Progenitor cell of endocrine pancreas (in vitro differentiated cells): ENCODE data around the gene DLEC1. TPM values are rescaled to one million over a fixed set of nuclear protein-coding genes. Genes with fewer than 3 reads are reported as not detected.

Experiments
- DNase-seq: peaks from one replicate; pipeline ENCODE4 v3.0.0; 2021; ENCODE audit warnings: low spot score; ENCODE audit not compliant: unreplicated experiment
- H3K27ac Mint-ChIP-seq: 2 replicates; pipeline ENCODE4 v1.8.0; 2021; ENCODE audit warnings: mild to moderate bottlenecking, moderate library complexity, mixed read lengths
- H3K27me3 Mint-ChIP-seq: 2 replicates; pipeline ENCODE4 v1.8.0; 2021; ENCODE audit warnings: mixed read lengths
- H3K36me3 Mint-ChIP-seq: 2 replicates; pipeline ENCODE4 v1.8.0; 2022; ENCODE audit warnings: mixed read lengths; ENCODE audit not compliant: insufficient read depth
- H3K4me1 Mint-ChIP-seq: 2 replicates; pipeline ENCODE4 v1.8.0; 2021; ENCODE audit warnings: low read depth, mixed read lengths
- H3K4me3 Mint-ChIP-seq: 2 replicates; pipeline ENCODE4 v1.8.0; 2021; ENCODE audit warnings: low read depth, mild to moderate bottlenecking, moderate library complexity, mixed read lengths
- H3K9me3 Mint-ChIP-seq: 2 replicates; pipeline ENCODE4 v1.8.0; 2021; ENCODE audit warnings: low read depth, mixed read lengths
- CTCF ChIP-seq: fragments of 200-600 bp; sonication (generic); IDR thresholded peaks from one replicate; pipeline ENCODE4 v1.5.0; 2021; ENCODE audit warnings: antibody characterized with exemption, mild to moderate bottlenecking; ENCODE audit not compliant: unreplicated experiment
- total RNA-seq: library from RNA; stranded (reverse); gene quantifications from 2 replicates; pipeline ENCODE4 v1.2.1, GENCODE V29; 2021

The DLEC1 gene
- total RNA-seq, 1 donor from 2014 or later: 1.3 TPM

GRCh38 chr3:38011111-38011510 lies 27.9 kb upstream of the DLEC1 start:
- peaks cover 3% of the 10 kb centered on the region for H3K4me1 Mint-ChIP-seq
- no peak for TF ChIP-seq CTCF
- H3K36me3 Mint-ChIP-seq: peaks cover 24% of the 10 kb centered on the region
- DNase-seq: no peak
- no peak overlapping the region for H3K4me3 Mint-ChIP-seq
- H3K27ac Mint-ChIP-seq: no peak overlapping the region
- H3K9me3 Mint-ChIP-seq: no peaks in the 10 kb centered on the region
- H3K27me3 Mint-ChIP-seq: no peaks in the 10 kb centered on the region

- TF ChIP-seq CTCF: no peak
- Mint-ChIP-seq H3K4me3 (no peak overlapping the region), H3K9me3 (no peaks in the 10 kb centered on the region), H3K27me3 (no peaks in the 10 kb centered on the region), H3K27ac (no peak overlapping the region), H3K36me3 (peaks cover 34% of the 10 kb centered on the region), H3K4me1 (peaks cover 3% of the 10 kb centered on the region)
- no peak for DNase-seq
Observed at GRCh38 chr3:38015485-38015884, 23.5 kb upstream of the DLEC1 start.

GRCh38 chr3:38015984-38016383 lies 23.0 kb upstream of the DLEC1 start:
- peaks cover 3% of the 10 kb centered on the region for H3K4me1 Mint-ChIP-seq
- DNase-seq: no peak
- TF ChIP-seq CTCF: no peak
- no peaks in the 10 kb centered on the region for H3K27me3 Mint-ChIP-seq
- peaks cover 34% of the 10 kb centered on the region for H3K36me3 Mint-ChIP-seq
- H3K9me3 Mint-ChIP-seq: no peaks in the 10 kb centered on the region
- no peak overlapping the region for H3K4me3 Mint-ChIP-seq
- H3K27ac Mint-ChIP-seq: no peak overlapping the region

GRCh38 chr3:38016410-38016809 lies 22.6 kb upstream of the DLEC1 start:
- DNase-seq: no peak
- Mint-ChIP-seq H3K27me3 (no peaks in the 10 kb centered on the region), H3K4me1 (peaks cover 3% of the 10 kb centered on the region)

GRCh38 chr3:38016847-38017444 lies 22.1 kb upstream of the DLEC1 start:
- Mint-ChIP-seq H3K27ac (no peak overlapping the region), H3K27me3 (no peaks in the 10 kb centered on the region), H3K4me3 (no peak overlapping the region), H3K9me3 (no peaks in the 10 kb centered on the region), H3K4me1 (peaks cover under 1% of the 10 kb centered on the region), H3K36me3 (peaks cover 33% of the 10 kb centered on the region)
- no peak for DNase-seq
- no peak for TF ChIP-seq CTCF

More at GRCh38 chr3:38016410-38016809, 22.6 kb upstream of the DLEC1 start:
- Mint-ChIP-seq H3K27ac (no peak overlapping the region), H3K9me3 (no peaks in the 10 kb centered on the region), H3K4me3 (no peak overlapping the region), H3K36me3 (peaks cover 33% of the 10 kb centered on the region)
- no peak for TF ChIP-seq CTCF
